GM12865 (cell line): ENCODE results near the gene DHX36.

Experiments
- DNase-seq: peaks from one replicate; pipeline ENCODE4 v3.0.0; 2010; ENCODE audit warnings: low read depth
- H3K4me3 ChIP-seq: 2 replicates; pipeline ENCODE4 v1.5.1; 2011; ENCODE audit warnings: mild to moderate bottlenecking, low read depth, low read length, control low read depth
- TF ChIP-seq, protein P1 (sequence below): IDR thresholded peaks from 2 replicates; pipeline ENCODE4 v1.5.1; 2011; ENCODE audit warnings: low read length, control low read depth, low read depth, inconsistent platforms; ENCODE audit not compliant: insufficient read depth; ENCODE audit errors: missing control alignments

Gene DHX36

GRCh38 chr3:154301561-154301960 lies 22.7 kb downstream of the DHX36 start:
- DNase-seq, result no peak
- TF ChIP-seq, protein P1, sequence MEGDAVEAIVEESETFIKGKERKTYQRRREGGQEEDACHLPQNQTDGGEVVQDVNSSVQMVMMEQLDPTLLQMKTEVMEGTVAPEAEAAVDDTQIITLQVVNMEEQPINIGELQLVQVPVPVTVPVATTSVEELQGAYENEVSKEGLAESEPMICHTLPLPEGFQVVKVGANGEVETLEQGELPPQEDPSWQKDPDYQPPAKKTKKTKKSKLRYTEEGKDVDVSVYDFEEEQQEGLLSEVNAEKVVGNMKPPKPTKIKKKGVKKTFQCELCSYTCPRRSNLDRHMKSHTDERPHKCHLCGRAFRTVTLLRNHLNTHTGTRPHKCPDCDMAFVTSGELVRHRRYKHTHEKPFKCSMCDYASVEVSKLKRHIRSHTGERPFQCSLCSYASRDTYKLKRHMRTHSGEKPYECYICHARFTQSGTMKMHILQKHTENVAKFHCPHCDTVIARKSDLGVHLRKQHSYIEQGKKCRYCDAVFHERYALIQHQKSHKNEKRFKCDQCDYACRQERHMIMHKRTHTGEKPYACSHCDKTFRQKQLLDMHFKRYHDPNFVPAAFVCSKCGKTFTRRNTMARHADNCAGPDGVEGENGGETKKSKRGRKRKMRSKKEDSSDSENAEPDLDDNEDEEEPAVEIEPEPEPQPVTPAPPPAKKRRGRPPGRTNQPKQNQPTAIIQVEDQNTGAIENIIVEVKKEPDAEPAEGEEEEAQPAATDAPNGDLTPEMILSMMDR, result no peak
- no peak overlapping the region for H3K4me3 ChIP-seq

- DNase-seq, result no peak
- TF ChIP-seq, protein P1, result no peak
- no peak overlapping the region for H3K4me3 ChIP-seq
Observed at GRCh38 chr3:154294016-154294415, 30.3 kb downstream of the DHX36 start.

DNA sequence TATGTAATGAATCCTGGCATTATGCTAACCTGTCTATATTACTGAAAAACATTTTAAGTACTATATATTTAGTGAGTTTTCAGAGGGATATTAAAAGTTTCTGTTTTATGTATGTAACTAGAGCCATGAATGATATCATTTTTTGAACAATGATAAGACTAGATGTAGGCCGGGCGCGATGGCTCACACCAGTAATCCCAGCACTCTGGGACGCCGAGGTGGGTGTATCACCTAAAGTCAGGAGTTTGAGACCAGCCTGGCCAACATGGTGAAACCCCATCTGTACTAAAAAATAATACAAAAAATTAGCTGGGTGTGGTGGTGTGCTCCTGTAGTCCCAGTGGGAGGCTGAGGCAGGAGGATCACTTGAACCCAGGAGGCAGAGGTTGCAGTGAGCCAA lies 34.1 kb downstream of the DHX36 start:
- no peak for DNase-seq
- TF ChIP-seq, protein P1, result no peak
- no peak overlapping the region for H3K4me3 ChIP-seq

DNA sequence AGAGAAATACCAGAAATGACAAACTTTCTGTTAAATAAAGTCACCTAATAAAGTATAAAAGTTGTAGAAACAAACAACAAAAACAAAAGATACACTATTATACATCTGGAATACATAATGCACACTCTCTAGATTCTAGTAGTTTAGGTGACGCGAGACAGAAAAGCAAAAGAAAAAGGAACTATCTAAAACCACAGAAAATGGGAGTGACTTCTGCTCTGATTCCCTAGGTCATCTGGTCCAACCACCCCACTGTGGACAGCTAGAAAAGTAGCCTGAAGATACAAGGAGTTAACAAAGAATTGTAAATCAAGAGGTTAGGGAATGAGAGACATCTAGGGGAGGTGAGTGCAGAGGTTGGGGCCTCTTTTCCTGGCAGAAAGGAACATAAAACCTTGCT lies 39.1 kb downstream of the DHX36 start:
- TF ChIP-seq, protein P1, result no peak
- H3K4me3 ChIP-seq, result no peak overlapping the region
- DNase-seq, result no peak

GRCh38 chr3:154280161-154280560 lies 44.1 kb downstream of the DHX36 start:
- TF ChIP-seq, protein P1, result no peak

DNA sequence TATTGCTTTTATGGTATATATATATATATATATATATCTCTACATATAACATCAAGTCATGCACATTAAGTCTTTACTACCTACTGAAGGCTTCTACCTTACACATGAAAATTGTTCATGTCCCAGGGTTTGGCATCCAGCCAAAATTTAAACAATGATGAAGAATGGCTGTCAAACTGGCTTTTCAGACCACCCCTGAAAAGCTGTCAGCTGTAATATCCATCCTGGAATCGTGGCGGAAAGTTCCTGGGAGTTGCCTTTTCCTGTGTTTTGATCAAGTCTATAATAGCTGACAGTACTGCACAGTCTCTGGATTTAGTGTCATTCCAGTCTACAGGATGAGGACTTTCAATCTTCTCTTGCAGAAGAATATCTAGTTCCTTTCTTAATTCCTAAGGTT lies 48.3 kb downstream of the DHX36 start:
- TF ChIP-seq, protein P1, result no peak
- DNase-seq, result no peak
- H3K4me3 ChIP-seq, result no peak overlapping the region

More at GRCh38 chr3:154280161-154280560, 44.1 kb downstream of the DHX36 start:
- DNase-seq, result no peak
- H3K4me3 ChIP-seq, result no peak overlapping the region

DNA sequence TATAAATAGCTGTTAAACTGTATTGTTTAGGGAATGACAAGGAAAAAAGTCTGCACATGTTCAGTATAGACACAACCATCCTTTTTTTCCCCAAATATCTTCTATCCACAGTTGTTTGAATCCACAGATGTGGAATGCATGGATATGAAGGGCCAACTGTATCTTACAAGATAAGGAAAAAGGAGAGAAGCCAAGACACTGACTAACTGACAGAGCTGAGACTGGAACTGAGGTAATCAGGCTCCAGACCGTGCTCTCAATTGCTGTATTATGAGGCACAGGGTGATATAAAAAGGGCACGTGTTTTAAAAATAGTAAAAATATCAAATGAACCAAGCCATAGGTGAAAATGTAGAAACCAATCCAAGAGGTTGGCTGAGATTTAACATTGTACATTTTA lies 49.0 kb downstream of the DHX36 start:
- TF ChIP-seq, protein P1, result no peak
- H3K4me3 ChIP-seq, result no peak overlapping the region
- DNase-seq, result no peak
